HG02840 (cell line): ENCODE measurements around the gene CCDC69.

Experiments
- ATAC-seq: cut with Tn5 transposase; IDR thresholded peaks from one replicate; pipeline ENCODE4 v1.9.1; 2021; ENCODE audit warnings: mild to moderate bottlenecking, moderate library complexity, moderate number of reproducible peaks; ENCODE audit not compliant: unreplicated experiment, low FRiP score

The CCDC69 gene

GRCh38 chr5:151150471-151151262, 73.2 kb downstream of the CCDC69 start:
- ATAC-seq: no peak

- ATAC-seq: no peak
Observed at GRCh38 chr5:151148583-151148982, 75.3 kb downstream of the CCDC69 start.

GRCh38 chr5:151147033-151147432, 76.9 kb downstream of the CCDC69 start:
- no peak for ATAC-seq

GRCh38 chr5:151146061-151146460, 77.8 kb downstream of the CCDC69 start:
- ATAC-seq: no peak

GRCh38 chr5:151144922-151145321, 79.0 kb downstream of the CCDC69 start:
- ATAC-seq: no peak

- no peak for ATAC-seq
Observed at GRCh38 chr5:151144275-151144674, 79.6 kb downstream of the CCDC69 start.

- ATAC-seq: no peak
Observed at GRCh38 chr5:151143645-151144044, 80.2 kb downstream of the CCDC69 start.

GRCh38 chr5:151142933-151143332, 81.0 kb downstream of the CCDC69 start:
- ATAC-seq: no peak

- ATAC-seq: peak; percentile 71
Observed at GRCh38 chr5:151141535-151141934, 82.4 kb downstream of the CCDC69 start.

- ATAC-seq: no peak
Observed at GRCh38 chr5:151140686-151141459, 83.0 kb downstream of the CCDC69 start.

GRCh38 chr5:151139646-151140045, 84.2 kb downstream of the CCDC69 start:
- ATAC-seq: no peak

GRCh38 chr5:151139015-151139414, 84.9 kb downstream of the CCDC69 start:
- ATAC-seq: no peak

GRCh38 chr5:151138114-151138513, 85.8 kb downstream of the CCDC69 start:
- no peak for ATAC-seq

GRCh38 chr5:151137067-151137825, 86.6 kb downstream of the CCDC69 start:
- no peak for ATAC-seq

GRCh38 chr5:151134228-151134627, 89.7 kb downstream of the CCDC69 start:
- ATAC-seq: no peak

- no peak for ATAC-seq
Observed at GRCh38 chr5:151132963-151133362, 90.9 kb downstream of the CCDC69 start.
